ENCODE measurements around the gene CRPPA. TPM values are rescaled to one million over a fixed set of nuclear protein-coding genes. Genes with fewer than 3 reads are reported as not detected.

Gene CRPPA
- total and polyA plus RNA-seq, 2 donors (not counting 1 experiment from before 2014, with no cell fraction given): 0.16 to 1.2 TPM

- WGBS (ENCODE audit: insufficient coverage): no CpG with 5 or more reads among the region's 1 CpG
- TF ChIP-seq CTCF (IDR thresholded peaks at IDR 0.05): no peak
- no peak for TF ChIP-seq EZH2 (IDR thresholded peaks at IDR 0.05; ENCODE audit: borderline replicate concordance, insufficient read depth, low read depth, low read length, poor library complexity, severe bottlenecking)
Observed at GRCh38 chr7:16395121-16395520, 26.2 kb downstream of the CRPPA start.

GRCh38 chr7:16393862-16394422 lies 27.4 kb downstream of the CRPPA start:
- no peaks in the 10 kb centered on the region for H4K20me1 ChIP-seq (ENCODE audit: control insufficient read depth, insufficient read depth, low read length, poor library complexity, severe bottlenecking)
- H3K9me3 Mint-ChIP-seq (ENCODE audit: insufficient read depth): peaks cover 7% of the 10 kb centered on the region
- ChIA-PET POLR2A (no interaction called here), CTCF (no interaction called here)
- no peaks in the 10 kb centered on the region for H3K4me1 Mint-ChIP-seq
- H3K27ac Mint-ChIP-seq: no peak overlapping the region
- intact Hi-C loops (cut with micrococcal nuclease): no loop called here
- no peak overlapping the region for H3K4me2 ChIP-seq (replicated peaks; ENCODE audit: low read depth, low read length, poor library complexity, severe bottlenecking)
- no CpG with 5 or more reads among the region's 4 CpGs for WGBS (ENCODE audit: insufficient coverage)
- H3K4me1 ChIP-seq (ENCODE audit: control insufficient read depth in 2 of 2, insufficient read depth in 2 of 2, low read length in 2 of 2): no peaks in the 10 kb centered on the region
- ATAC-seq (ENCODE audit: low read depth): no peak
- no peaks in the 10 kb centered on the region for H3K79me2 ChIP-seq (ENCODE audit: control insufficient read depth, insufficient read depth, low read length)
- no peak overlapping the region for H3K4me3 ChIP-seq (ENCODE audit: control extremely low read depth in 1 of 5, extremely low read depth in 1 of 5, insufficient read depth in 1 of 5, low read depth in 2 of 5, low read length in 4 of 5)
- no peaks in the 10 kb centered on the region for H3K36me3 ChIP-seq (replicated peaks in 1 of 2; ENCODE audit: control extremely low read depth in 1 of 2, control insufficient read depth in 1 of 2, extremely low read depth in 1 of 2, insufficient read depth in 2 of 2, low read length in 1 of 2)
- no peak overlapping the region for H2AFZ ChIP-seq (ENCODE audit: insufficient read depth, low read depth, low read length, poor library complexity, severe bottlenecking)
- H3K27ac ChIP-seq (ENCODE audit: low read length in 2 of 2): no peak overlapping the region
- no peaks in the 10 kb centered on the region for H3K27me3 ChIP-seq (replicated peaks in 1 of 4; ENCODE audit: control extremely low read depth in 1 of 4, control insufficient read depth in 3 of 4, insufficient read depth in 4 of 4, low read length in 3 of 4)
- no peak overlapping the region for H3K4me3 Mint-ChIP-seq
- DNase-seq: no peak
- no peak for TF ChIP-seq CTCF (IDR thresholded peaks at IDR 0.05)
- TF ChIP-seq EZH2 (IDR thresholded peaks at IDR 0.05; ENCODE audit: borderline replicate concordance, insufficient read depth, low read depth, low read length, poor library complexity, severe bottlenecking): no peak
- H3K9me3 ChIP-seq (ENCODE audit: control extremely low read depth in 1 of 3, control insufficient read depth in 2 of 3, insufficient read depth in 1 of 3, low read length in 2 of 3): peaks cover 0 to 7% (median 4%) of the 10 kb centered on the region in 3 donors
- H3K27me3 Mint-ChIP-seq: no peaks in the 10 kb centered on the region
- no peak overlapping the region for H3K9ac ChIP-seq (ENCODE audit: low read length)

More at GRCh38 chr7:16395121-16395520, 26.2 kb downstream of the CRPPA start:
- Histone ChIP-seq H3K4me2 (replicated peaks; ENCODE audit: low read depth, low read length, poor library complexity, severe bottlenecking) (no peak overlapping the region), H3K4me3 (ENCODE audit: control extremely low read depth in 1 of 5, extremely low read depth in 1 of 5, insufficient read depth in 1 of 5, low read depth in 2 of 5, low read length in 4 of 5) (no peak overlapping the region), H3K27ac (ENCODE audit: low read length in 2 of 2) (no peak overlapping the region), H4K20me1 (ENCODE audit: control insufficient read depth, insufficient read depth, low read length, poor library complexity, severe bottlenecking) (no peaks in the 10 kb centered on the region), H3K36me3 (replicated peaks in 1 of 2; ENCODE audit: control extremely low read depth in 1 of 2, control insufficient read depth in 1 of 2, extremely low read depth in 1 of 2, insufficient read depth in 2 of 2, low read length in 1 of 2) (no peaks in the 10 kb centered on the region), H3K4me1 (ENCODE audit: control insufficient read depth in 2 of 2, insufficient read depth in 2 of 2, low read length in 2 of 2) (no peaks in the 10 kb centered on the region), H2AFZ (ENCODE audit: insufficient read depth, low read depth, low read length, poor library complexity, severe bottlenecking) (no peak overlapping the region), H3K79me2 (ENCODE audit: control insufficient read depth, insufficient read depth, low read length) (no peaks in the 10 kb centered on the region), H3K9ac (ENCODE audit: low read length) (no peak overlapping the region), H3K27me3 (replicated peaks in 1 of 4; ENCODE audit: control extremely low read depth in 1 of 4, control insufficient read depth in 3 of 4, insufficient read depth in 4 of 4, low read length in 3 of 4) (no peaks in the 10 kb centered on the region), H3K9me3 (ENCODE audit: control extremely low read depth in 1 of 3, control insufficient read depth in 2 of 3, insufficient read depth in 1 of 3, low read length in 2 of 3) (peaks cover 0 to 18% (median 4%) of the 10 kb centered on the region in 3 donors)
- no peaks in the 10 kb centered on the region for H3K4me1 Mint-ChIP-seq
- intact Hi-C loops (cut with micrococcal nuclease): no loop called here
- no peak overlapping the region for H3K27ac Mint-ChIP-seq
- POLR2A ChIA-PET: no interaction called here
- DNase-seq (no peak), ATAC-seq (ENCODE audit: low read depth) (no peak)
- no peaks in the 10 kb centered on the region for H3K27me3 Mint-ChIP-seq
- H3K4me3 Mint-ChIP-seq: no peak overlapping the region
- CTCF ChIA-PET: no interaction called here
- H3K9me3 Mint-ChIP-seq (ENCODE audit: insufficient read depth): peaks cover 7% of the 10 kb centered on the region
